Liver (tissue), 9 donors: ENCODE measurements around the gene TAMALIN. TPM values are rescaled to one million over a fixed set of nuclear protein-coding genes. Genes with fewer than 3 reads are reported as not detected.

Experiments used
- DNase-seq: peaks from one replicate; pipeline ENCODE4 v3.0.0-alpha.2; 2017; ENCODE audit warnings: low spot score
- H3K27ac ChIP-seq, 2 donors: one replicate each; pipeline ENCODE4 v1.7.0; 2013; ENCODE audit warnings: inconsistent platforms in 2 of 2, low read length in 2 of 2, control low read depth in 1 of 2, low read depth in 1 of 2, mild to moderate bottlenecking in 1 of 2
- H3K27me3 ChIP-seq, 4 donors: one replicate each; pipeline versions ENCODE4 v1.6.1 to v1.7.0; 2013; ENCODE audit warnings: low read length in 3 of 4, inconsistent platforms in 1 of 4, mild to moderate bottlenecking in 1 of 4, moderate library complexity in 1 of 4; ENCODE audit not compliant: control insufficient read depth in 4 of 4, insufficient read depth in 4 of 4
- H3K36me3 ChIP-seq, 4 donors: one replicate each; pipeline versions ENCODE4 v1.6.1 to v1.7.0; 2013; ENCODE audit warnings: low read length in 3 of 4, mild to moderate bottlenecking in 3 of 4, low read depth in 1 of 4, moderate library complexity in 1 of 4; ENCODE audit not compliant: control insufficient read depth in 4 of 4, insufficient read depth in 3 of 4
- H3K4me1 ChIP-seq, 4 donors: one replicate each; pipeline versions ENCODE4 v1.6.1 to v1.7.0; 2013; ENCODE audit warnings: low read length in 3 of 4, mild to moderate bottlenecking in 3 of 4, moderate library complexity in 1 of 4; ENCODE audit not compliant: control insufficient read depth in 4 of 4, insufficient read depth in 4 of 4
- H3K4me3 ChIP-seq, 3 donors: one replicate each; pipeline versions ENCODE4 v1.6.1 to v1.7.0; 2013; ENCODE audit warnings: low read length in 3 of 3, control low read depth in 1 of 3, low read depth in 1 of 3, mild to moderate bottlenecking in 1 of 3
- H3K9ac ChIP-seq, 2 donors: one replicate each; pipeline ENCODE4 v1.7.0; 2013; ENCODE audit warnings: low read length in 2 of 2, mild to moderate bottlenecking in 2 of 2, moderate library complexity in 2 of 2, control low read depth in 1 of 2, low read depth in 1 of 2
- H3K9me3 ChIP-seq, 4 donors: one replicate each; pipeline versions ENCODE4 v1.6.1 to v1.7.0; 2013; ENCODE audit warnings: low read length in 3 of 4; ENCODE audit not compliant: control insufficient read depth in 4 of 4
- ATF3 ChIP-seq: IDR thresholded peaks from 2 replicates; pipeline ENCODE4 v1.6.1; 2016; ENCODE audit warnings: antibody characterized with exemption
- CTCF ChIP-seq: fragments of 150-350 bp; IDR thresholded peaks from 2 replicates; pipeline ENCODE4 v1.5.1; 2017; ENCODE audit warnings: improper control_type of control experiment, low read depth, low read length; ENCODE audit not compliant: missing input control
- EGR1 ChIP-seq, 2 donors: IDR thresholded peaks; 2 replicates each; pipeline ENCODE4 v1.6.1; 2016 to 2018; ENCODE audit warnings: antibody characterized with exemption in 2 of 2, low read depth in 2 of 2
- FOXA1 ChIP-seq: IDR thresholded peaks from 2 replicates; pipeline ENCODE4 v1.6.1; 2016; ENCODE audit warnings: antibody characterized with exemption
- FOXA2 ChIP-seq: IDR thresholded peaks from 2 replicates; pipeline ENCODE4 v1.6.1; 2016; ENCODE audit warnings: antibody characterized with exemption
- GABPA ChIP-seq, 2 donors: IDR thresholded peaks in 1 of 2; conservative IDR thresholded peaks in 1 of 2; 2 replicates each; pipeline ENCODE4 v1.6.1; 2016; ENCODE audit warnings: antibody characterized with exemption in 2 of 2, mild to moderate bottlenecking in 1 of 2, moderate library complexity in 1 of 2
- HNF4G ChIP-seq: IDR thresholded peaks from 2 replicates; pipeline ENCODE4 v1.6.1; 2016; ENCODE audit warnings: antibody characterized with exemption
- JUND ChIP-seq, 2 donors: IDR thresholded peaks; 2 replicates each; pipeline ENCODE4 v1.6.1; 2016; ENCODE audit warnings: antibody characterized with exemption in 2 of 2
- NR2F2 ChIP-seq: IDR thresholded peaks from 2 replicates; pipeline ENCODE4 v1.6.1; 2016; ENCODE audit warnings: antibody characterized with exemption
- RAD21 ChIP-seq, 2 donors: IDR thresholded peaks; 2 replicates each; pipeline ENCODE4 v1.6.1; 2016; ENCODE audit warnings: antibody characterized with exemption in 2 of 2, mild to moderate bottlenecking in 2 of 2
- RXRA ChIP-seq, 2 donors: IDR thresholded peaks; 2 replicates each; pipeline ENCODE4 v1.6.1; 2017 to 2018; ENCODE audit warnings: antibody characterized with exemption in 2 of 2, mild to moderate bottlenecking in 1 of 2
- TAF1 ChIP-seq: conservative IDR thresholded peaks from 2 replicates; pipeline ENCODE4 v1.6.1; 2016; ENCODE audit warnings: antibody characterized with exemption, mild to moderate bottlenecking
- YY1 ChIP-seq: IDR thresholded peaks from 2 replicates; pipeline ENCODE4 v1.6.1; 2016; ENCODE audit warnings: antibody characterized with exemption, mild to moderate bottlenecking
- ZBTB33 ChIP-seq: IDR thresholded peaks from 2 replicates; pipeline ENCODE4 v1.6.1; 2016; ENCODE audit warnings: antibody characterized with exemption
- WGBS: extraction: QIAGEN DNeasy Blood & Tissue Kit; methylation state at CpG from one replicate; pipeline ENCODE4 v1.1.7; 2013; 5-methylcytosine and 5-hydroxymethylcytosine counted together
- polyA plus RNA-seq, 2 donors: library from polyadenylated mRNA; stranded (reverse) in 1 of 2; unstranded in 1 of 2; fragments of 200-250 nt in 1 of 2; fragments of >200 nt in 1 of 2; fragmentation: Nextera tagmentation in 1 of 2; extraction: Ambion mirVana in 1 of 2; gene quantifications; one replicate each; pipeline versions ENCODE4 v1.2.1 to v1.2.3, GENCODE V29; 2013 to 2015
- total RNA-seq, 2 donors: library from RNA; depleted of rRNA; stranded (reverse); fragments of >200 nt; gene quantifications; one replicate each; pipeline ENCODE4 v1.2.3, GENCODE V29; 2014
- TF ChIP-seq, protein P1 (sequence below): IDR thresholded peaks from 2 replicates; pipeline ENCODE4 v1.6.1; 2016; ENCODE audit warnings: antibody characterized with exemption, mild to moderate bottlenecking
- TF ChIP-seq, protein P2 (sequence below): IDR thresholded peaks from 2 replicates; pipeline ENCODE4 v1.6.1; 2016; ENCODE audit warnings: antibody characterized with exemption
- donor health status: healthy.
- donor health status: healthy.
- donor health status: healthy.
- donor health status: healthy.
- donor health status: healthy.

TAMALIN gene
- total and polyA plus RNA-seq, 4 donors = 1.1 to 9.9 (median 2.5) TPM

- peaks cover 0 to 5% (median 0%) of the 10 kb centered on the region in 4 donors for H3K4me1 ChIP-seq
- H3K4me3 ChIP-seq = no peak overlapping the region
- no peaks in the 10 kb centered on the region for H3K27me3 ChIP-seq
- no peak for DNase-seq
- H3K9me3 ChIP-seq = no peaks in the 10 kb centered on the region
- no peak overlapping the region for H3K27ac ChIP-seq
- WGBS = 88% methylated on average over 9 of the region's 9 CpGs
- TF ChIP-seq CTCF (no peak), RXRA (IDR thresholded peaks at IDR 0.05) (no peak)
- peaks cover 6 to 57% (median 52%) of the 10 kb centered on the region in 4 donors for H3K36me3 ChIP-seq
- no peak overlapping the region for H3K9ac ChIP-seq
These were observed 21.5 kb upstream of the TAMALIN start for GRCh38 chr12:51985154-51985835.

DNA sequence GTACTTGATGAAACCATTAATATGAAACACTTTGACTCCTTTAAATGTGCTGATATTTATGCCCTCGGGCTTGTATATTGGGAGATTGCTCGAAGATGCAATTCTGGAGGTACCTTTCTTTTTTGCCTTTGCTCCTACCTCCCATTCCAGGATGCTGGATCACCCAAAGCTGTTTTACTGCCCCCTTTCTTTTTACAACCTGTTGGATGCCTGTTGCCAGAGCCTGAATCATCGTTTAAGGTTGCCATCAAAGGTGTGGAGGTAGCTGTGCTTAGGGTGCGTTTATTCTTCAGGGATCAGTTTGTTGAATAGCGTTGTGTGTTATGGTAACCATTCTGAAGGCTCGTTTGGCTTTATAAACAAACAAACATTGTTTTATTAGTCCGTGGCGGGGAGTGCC, 19.9 kb upstream of the TAMALIN start:
- peaks cover 6 to 61% (median 47%) of the 10 kb centered on the region in 4 donors for H3K36me3 ChIP-seq
- 88% methylated on average over 8 of the region's 8 CpGs for WGBS
- no peaks in the 10 kb centered on the region for H3K9me3 ChIP-seq
- no peak for DNase-seq
- H3K27ac ChIP-seq = no peak overlapping the region
- H3K4me1 ChIP-seq = no peaks in the 10 kb centered on the region
- H3K9ac ChIP-seq = no peak overlapping the region
- TF ChIP-seq, protein P1, sequence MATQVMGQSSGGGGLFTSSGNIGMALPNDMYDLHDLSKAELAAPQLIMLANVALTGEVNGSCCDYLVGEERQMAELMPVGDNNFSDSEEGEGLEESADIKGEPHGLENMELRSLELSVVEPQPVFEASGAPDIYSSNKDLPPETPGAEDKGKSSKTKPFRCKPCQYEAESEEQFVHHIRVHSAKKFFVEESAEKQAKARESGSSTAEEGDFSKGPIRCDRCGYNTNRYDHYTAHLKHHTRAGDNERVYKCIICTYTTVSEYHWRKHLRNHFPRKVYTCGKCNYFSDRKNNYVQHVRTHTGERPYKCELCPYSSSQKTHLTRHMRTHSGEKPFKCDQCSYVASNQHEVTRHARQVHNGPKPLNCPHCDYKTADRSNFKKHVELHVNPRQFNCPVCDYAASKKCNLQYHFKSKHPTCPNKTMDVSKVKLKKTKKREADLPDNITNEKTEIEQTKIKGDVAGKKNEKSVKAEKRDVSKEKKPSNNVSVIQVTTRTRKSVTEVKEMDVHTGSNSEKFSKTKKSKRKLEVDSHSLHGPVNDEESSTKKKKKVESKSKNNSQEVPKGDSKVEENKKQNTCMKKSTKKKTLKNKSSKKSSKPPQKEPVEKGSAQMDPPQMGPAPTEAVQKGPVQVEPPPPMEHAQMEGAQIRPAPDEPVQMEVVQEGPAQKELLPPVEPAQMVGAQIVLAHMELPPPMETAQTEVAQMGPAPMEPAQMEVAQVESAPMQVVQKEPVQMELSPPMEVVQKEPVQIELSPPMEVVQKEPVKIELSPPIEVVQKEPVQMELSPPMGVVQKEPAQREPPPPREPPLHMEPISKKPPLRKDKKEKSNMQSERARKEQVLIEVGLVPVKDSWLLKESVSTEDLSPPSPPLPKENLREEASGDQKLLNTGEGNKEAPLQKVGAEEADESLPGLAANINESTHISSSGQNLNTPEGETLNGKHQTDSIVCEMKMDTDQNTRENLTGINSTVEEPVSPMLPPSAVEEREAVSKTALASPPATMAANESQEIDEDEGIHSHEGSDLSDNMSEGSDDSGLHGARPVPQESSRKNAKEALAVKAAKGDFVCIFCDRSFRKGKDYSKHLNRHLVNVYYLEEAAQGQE = no peak
- TF ChIP-seq HNF4G (no peak), RXRA (IDR thresholded peaks at IDR 0.05) (no peak), GABPA (IDR thresholded peaks at IDR 0.05 in 1 of 2, conservative IDR thresholded peaks at IDR 0.05 in 1 of 2) (no peak), RAD21 (IDR thresholded peaks at IDR 0.05) (no peak), ZBTB33 (no peak), EGR1 (IDR thresholded peaks at IDR 0.05; ENCODE audit: low read depth in 2 of 2) (no peak), CTCF (no peak), TAF1 (no peak), ATF3 (no peak), FOXA2 (no peak), YY1 (no peak), NR2F2 (no peak), FOXA1 (no peak), JUND (IDR thresholded peaks at IDR 0.05) (no peak)
- TF ChIP-seq, protein P2, sequence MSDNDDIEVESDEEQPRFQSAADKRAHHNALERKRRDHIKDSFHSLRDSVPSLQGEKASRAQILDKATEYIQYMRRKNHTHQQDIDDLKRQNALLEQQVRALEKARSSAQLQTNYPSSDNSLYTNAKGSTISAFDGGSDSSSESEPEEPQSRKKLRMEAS = no peak
- H3K27me3 ChIP-seq = no peaks in the 10 kb centered on the region
- no peak overlapping the region for H3K4me3 ChIP-seq
